ENCODE data around the gene EID1.
A peak's percentile ranks its signal among the peaks of the same experiment; 100 is the strongest.

EID1 gene

DNA sequence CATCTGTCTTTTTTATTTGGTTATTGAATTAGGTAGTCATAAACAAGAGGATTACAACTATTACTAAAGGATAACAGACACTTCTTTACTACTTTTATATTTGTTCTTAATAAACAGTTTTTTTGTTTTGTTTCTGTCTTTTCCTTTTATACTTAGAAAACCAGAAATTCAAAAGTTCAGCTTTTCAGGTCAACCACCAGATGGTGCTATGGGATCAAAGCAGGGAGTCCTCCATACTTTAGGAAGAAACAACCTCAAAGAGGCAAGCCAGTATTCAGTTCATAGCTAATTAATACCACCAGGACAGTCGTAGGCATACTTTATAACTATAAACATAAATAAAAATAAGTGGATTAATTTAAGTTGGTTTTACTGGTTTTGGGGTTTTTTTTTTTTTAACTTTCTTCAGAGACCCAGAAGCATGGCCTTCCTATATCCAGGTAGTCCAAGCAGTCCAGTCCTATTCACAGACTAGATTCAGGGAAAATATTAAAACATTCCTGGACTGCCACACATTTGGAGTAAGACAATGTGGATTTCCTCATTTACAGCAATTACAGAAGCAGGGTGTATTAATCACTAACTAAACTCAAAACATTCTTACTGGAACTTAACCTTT is 16.0 kb upstream of the EID1 start:
- peaks cover 3% of the 10 kb centered on the region for H3K27me3 Mint-ChIP-seq
- H3K27ac Mint-ChIP-seq: no peak overlapping the region
- no peaks in the 10 kb centered on the region for H3K36me3 Mint-ChIP-seq
- H3K9me3 Mint-ChIP-seq: no peaks in the 10 kb centered on the region
- H3K4me3 Mint-ChIP-seq: no peak overlapping the region
- H3K4me1 Mint-ChIP-seq: peaks cover 4% of the 10 kb centered on the region

GRCh38 chr15:48862705-48863104 is 15.2 kb upstream of the EID1 start:
- Mint-ChIP-seq H3K4me3 (no peak overlapping the region), H3K27ac (no peak overlapping the region), H3K9me3 (no peaks in the 10 kb centered on the region), H3K4me1 (peaks cover 4% of the 10 kb centered on the region), H3K36me3 (no peaks in the 10 kb centered on the region), H3K27me3 (peaks cover 4% of the 10 kb centered on the region)

DNA sequence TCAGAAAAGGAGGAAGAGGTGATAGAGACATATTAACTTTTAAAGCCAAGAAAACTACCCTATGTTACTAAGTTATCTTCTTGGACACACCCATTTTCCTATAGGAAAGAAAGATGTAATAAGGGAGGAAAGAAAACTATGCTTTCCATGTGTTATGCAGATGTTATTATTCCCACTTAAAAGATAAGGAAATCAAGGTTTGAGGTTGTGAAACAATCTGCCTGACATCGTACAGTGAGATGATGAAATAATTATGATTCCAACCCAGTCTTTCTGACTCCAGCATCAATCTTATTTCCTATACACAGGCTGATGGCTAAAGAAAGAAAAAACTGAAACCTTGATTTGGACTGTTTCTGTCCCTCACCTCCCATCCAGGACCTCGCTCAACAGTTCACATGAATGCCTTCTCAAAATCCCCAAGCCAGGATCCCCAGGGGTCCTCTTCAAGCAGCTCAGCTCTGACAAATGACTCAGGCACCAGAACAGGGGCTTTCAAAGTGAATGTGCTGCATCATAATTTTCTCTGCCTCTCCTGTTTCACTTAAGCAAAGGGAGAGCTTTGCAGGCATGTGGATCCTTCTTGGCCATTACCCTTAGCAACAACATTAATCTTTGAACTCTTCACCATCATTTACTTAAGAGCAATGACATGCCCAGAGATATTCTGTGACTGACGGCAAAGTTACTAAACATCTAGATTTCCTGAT is 12.4 kb upstream of the EID1 start:
- no peak overlapping the region for H3K27ac Mint-ChIP-seq
- peaks cover 11% of the 10 kb centered on the region for H3K27me3 Mint-ChIP-seq
- no peak overlapping the region for H3K4me3 Mint-ChIP-seq
- H3K9me3 Mint-ChIP-seq: no peaks in the 10 kb centered on the region
- H3K36me3 Mint-ChIP-seq: no peaks in the 10 kb centered on the region
- H3K4me1 Mint-ChIP-seq: peaks cover 4% of the 10 kb centered on the region

- no peaks in the 10 kb centered on the region for H3K9me3 Mint-ChIP-seq
- H3K4me1 Mint-ChIP-seq: peaks cover 4% of the 10 kb centered on the region
- no peaks in the 10 kb centered on the region for H3K36me3 Mint-ChIP-seq
- no peak overlapping the region for H3K4me3 Mint-ChIP-seq
- H3K27me3 Mint-ChIP-seq: peaks cover 16% of the 10 kb centered on the region
- H3K27ac Mint-ChIP-seq: no peak overlapping the region
Observed at GRCh38 chr15:48866141-48866563, 11.8 kb upstream of the EID1 start.

DNA sequence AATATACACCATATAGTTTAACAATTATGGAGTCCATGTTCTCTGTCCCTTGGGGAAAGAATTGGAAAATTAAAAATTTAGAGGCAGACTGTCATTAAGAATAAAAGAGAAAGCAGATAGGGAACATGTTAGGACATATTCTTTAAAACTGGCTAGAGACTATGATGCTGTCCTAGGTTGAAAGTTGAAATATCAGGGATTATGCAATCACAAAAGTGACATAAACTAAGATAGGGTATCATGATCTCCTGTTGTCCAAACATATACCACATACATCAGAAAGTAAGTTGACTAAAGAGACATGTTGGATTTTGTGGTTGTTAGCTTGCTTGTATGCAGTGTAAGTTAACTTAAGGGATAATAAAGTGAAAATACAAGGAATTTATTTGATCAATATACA is 9.9 kb upstream of the EID1 start:
- Mint-ChIP-seq H3K36me3 (no peaks in the 10 kb centered on the region), H3K27me3 (peaks cover 27% of the 10 kb centered on the region), H3K4me3 (no peak overlapping the region), H3K9me3 (no peaks in the 10 kb centered on the region), H3K4me1 (no peaks in the 10 kb centered on the region), H3K27ac (peak overlapping the region; percentile 24)

- H3K27ac Mint-ChIP-seq: no peak overlapping the region
Observed at GRCh38 chr15:48868536-48868935, 9.4 kb upstream of the EID1 start.

DNA sequence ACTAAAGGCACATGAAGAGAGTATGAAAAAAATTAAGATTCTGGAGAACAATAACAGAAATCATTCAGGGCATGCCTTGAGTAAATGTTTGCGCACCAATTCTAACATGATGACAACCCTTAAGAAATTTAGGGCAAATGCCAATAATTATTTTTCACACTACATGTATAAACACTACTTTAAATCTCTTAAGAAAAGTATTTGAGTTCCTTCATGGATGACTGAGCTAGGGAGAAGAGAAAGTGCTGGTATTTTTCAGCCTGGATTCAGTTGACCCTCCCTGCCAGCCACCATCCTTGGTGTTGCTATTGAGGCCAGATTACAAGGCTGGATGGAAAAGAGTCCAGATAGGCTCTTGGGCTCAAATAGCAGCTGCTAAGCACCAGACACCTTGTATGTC is 8.0 kb upstream of the EID1 start:
- Mint-ChIP-seq H3K27me3 (peaks cover 33% of the 10 kb centered on the region), H3K27ac (no peak overlapping the region), H3K4me3 (no peak overlapping the region), H3K9me3 (no peaks in the 10 kb centered on the region), H3K36me3 (no peaks in the 10 kb centered on the region), H3K4me1 (no peaks in the 10 kb centered on the region)

More at GRCh38 chr15:48868536-48868935, 9.4 kb upstream of the EID1 start:
- Mint-ChIP-seq H3K27me3 (peaks cover 30% of the 10 kb centered on the region), H3K36me3 (no peaks in the 10 kb centered on the region), H3K4me3 (no peak overlapping the region), H3K9me3 (no peaks in the 10 kb centered on the region), H3K4me1 (no peaks in the 10 kb centered on the region)

- H3K4me1 Mint-ChIP-seq: no peaks in the 10 kb centered on the region
- H3K4me3 Mint-ChIP-seq: no peak overlapping the region
- no peak overlapping the region for H3K27ac Mint-ChIP-seq
- no peaks in the 10 kb centered on the region for H3K36me3 Mint-ChIP-seq
- H3K9me3 Mint-ChIP-seq: no peaks in the 10 kb centered on the region
- peaks cover 32% of the 10 kb centered on the region for H3K27me3 Mint-ChIP-seq
Observed at GRCh38 chr15:48871542-48871941, 6.4 kb upstream of the EID1 start.

DNA sequence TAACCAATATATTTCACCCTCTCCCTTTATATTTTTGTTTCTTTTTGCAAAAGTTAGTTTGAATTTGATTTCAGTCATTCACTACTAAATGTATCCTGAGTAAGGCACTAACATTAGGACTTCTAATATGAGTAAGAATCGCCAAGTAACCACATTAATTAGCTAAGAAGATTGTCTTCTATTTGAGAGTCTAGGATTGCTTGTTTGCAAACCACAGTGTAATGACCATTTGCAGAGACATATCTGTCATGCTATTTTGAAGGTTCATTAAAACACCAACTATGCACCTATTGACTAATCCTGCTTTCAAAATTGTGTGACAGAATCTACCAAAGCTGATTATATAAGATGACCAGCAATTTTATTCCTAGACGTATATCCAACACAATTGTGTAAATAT is 5.3 kb upstream of the EID1 start:
- H3K9me3 Mint-ChIP-seq: no peaks in the 10 kb centered on the region
- peaks cover 32% of the 10 kb centered on the region for H3K27me3 Mint-ChIP-seq
- no peaks in the 10 kb centered on the region for H3K36me3 Mint-ChIP-seq
- H3K27ac Mint-ChIP-seq: no peak overlapping the region
- H3K4me3 Mint-ChIP-seq: no peak overlapping the region
- peaks cover under 1% of the 10 kb centered on the region for H3K4me1 Mint-ChIP-seq

- Mint-ChIP-seq H3K9me3 (peaks cover 8% of the 10 kb centered on the region), H3K4me1 (peaks cover 22% of the 10 kb centered on the region), H3K36me3 (peaks cover 10% of the 10 kb centered on the region), H3K4me3 (no peak overlapping the region), H3K27ac (no peak overlapping the region), H3K27me3 (peaks cover 24% of the 10 kb centered on the region)
Observed at GRCh38 chr15:48875241-48875960, 2.5 kb upstream of the EID1 start.

GRCh38 chr15:48876057-48876456 is 1.9 kb upstream of the EID1 start:
- Mint-ChIP-seq H3K4me1 (peaks cover 22% of the 10 kb centered on the region), H3K27me3 (peaks cover 20% of the 10 kb centered on the region), H3K4me3 (no peak overlapping the region), H3K36me3 (peaks cover 10% of the 10 kb centered on the region), H3K9me3 (peaks cover 8% of the 10 kb centered on the region), H3K27ac (no peak overlapping the region)

DNA sequence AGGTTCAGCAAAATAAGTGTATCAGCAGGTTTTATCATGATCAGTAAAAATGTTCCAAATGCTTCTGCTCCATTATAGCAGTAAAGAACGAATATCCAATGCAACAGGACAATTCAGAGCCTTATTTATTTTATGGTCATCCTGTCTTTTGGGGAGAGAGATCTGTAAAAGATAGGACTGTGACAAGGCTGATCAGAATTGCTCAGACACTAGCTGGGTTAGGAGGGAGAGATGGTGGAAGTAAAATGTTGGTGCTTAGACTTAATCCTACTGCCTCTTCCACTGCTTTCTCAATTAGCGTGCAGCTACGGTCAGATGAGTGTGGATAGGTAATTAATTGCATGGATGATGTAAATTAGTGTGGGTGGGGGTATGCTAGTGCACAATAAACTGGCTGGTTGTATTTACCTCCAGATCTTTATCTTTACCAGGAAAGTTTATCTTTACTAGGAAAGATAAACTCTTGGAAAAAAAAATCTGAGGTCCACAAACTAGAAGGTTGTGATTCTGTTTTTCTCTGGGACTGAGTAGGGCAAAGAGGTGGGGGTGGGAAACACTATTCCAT is 2.2 kb downstream of the EID1 start:
- Mint-ChIP-seq H3K27me3 (peaks cover 8% of the 10 kb centered on the region), H3K36me3 (peaks cover 10% of the 10 kb centered on the region), H3K4me1 (peaks cover 22% of the 10 kb centered on the region), H3K9me3 (peaks cover 8% of the 10 kb centered on the region), H3K27ac (no peak overlapping the region), H3K4me3 (peak overlapping the region; percentile 72)

DNA sequence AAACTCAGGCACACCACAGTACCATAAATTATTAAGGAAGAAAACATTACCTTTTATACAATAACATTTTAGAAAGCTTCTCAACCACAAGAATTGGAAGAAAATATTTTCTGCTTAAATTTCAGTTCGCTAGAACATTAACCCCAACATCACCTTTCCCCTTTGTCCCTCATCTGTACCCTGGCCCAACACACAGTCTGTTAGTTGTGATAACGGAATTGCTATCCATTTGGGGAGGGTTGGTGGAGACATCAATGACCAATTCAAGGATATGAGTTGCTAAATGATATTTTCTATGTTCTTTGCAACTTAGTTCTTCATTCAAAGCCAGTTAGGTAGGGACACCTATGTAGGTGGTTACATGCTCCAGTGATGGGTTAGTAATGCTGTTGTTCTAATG is 5.8 kb downstream of the EID1 start:
- Mint-ChIP-seq H3K27me3 (peaks cover 14% of the 10 kb centered on the region), H3K4me1 (peaks cover 10% of the 10 kb centered on the region), H3K36me3 (peaks cover 1% of the 10 kb centered on the region), H3K9me3 (peaks cover under 1% of the 10 kb centered on the region), H3K4me3 (no peak overlapping the region), H3K27ac (no peak overlapping the region)

DNA sequence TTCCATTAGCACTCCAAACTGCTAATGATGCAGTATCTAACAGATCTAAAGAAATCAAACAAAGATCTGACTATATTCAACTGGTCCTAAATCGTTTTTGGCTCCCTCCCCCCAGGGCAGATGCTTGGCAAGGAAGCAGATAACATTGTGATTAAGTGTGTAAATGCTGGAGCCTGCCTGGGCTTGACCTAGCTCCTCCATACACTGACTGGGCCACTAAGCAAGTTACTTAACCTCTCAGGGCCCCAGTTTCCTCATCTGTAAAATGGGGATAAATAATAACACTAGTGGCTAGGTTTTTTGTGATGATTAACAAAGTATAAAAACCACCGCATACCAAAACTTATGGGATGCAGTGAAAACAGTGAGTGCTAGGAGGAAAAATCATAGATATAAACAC is 9.2 kb downstream of the EID1 start:
- Mint-ChIP-seq H3K27ac (no peak overlapping the region), H3K36me3 (no peaks in the 10 kb centered on the region), H3K4me3 (no peak overlapping the region), H3K27me3 (peaks cover 14% of the 10 kb centered on the region), H3K4me1 (no peaks in the 10 kb centered on the region), H3K9me3 (no peaks in the 10 kb centered on the region)

DNA sequence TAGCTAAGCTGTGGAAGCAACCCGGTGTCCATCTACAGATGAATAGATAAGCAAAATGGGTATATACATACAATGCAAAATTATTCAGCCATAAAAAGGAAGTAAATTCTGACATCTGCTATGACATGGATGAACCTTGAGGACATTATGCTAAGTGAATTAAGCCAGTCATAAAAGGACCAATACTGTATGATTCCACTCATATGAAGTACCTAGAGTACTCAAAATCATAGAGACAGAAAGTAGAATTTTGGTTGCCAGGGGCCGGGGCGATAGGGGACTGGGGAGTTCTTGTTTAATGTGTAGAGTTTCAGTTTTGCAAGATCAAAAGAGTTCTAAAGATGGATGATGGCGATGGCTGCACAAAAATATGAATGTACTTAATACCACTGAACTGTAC is 10.3 kb downstream of the EID1 start:
- H3K4me1 Mint-ChIP-seq: no peaks in the 10 kb centered on the region
- H3K4me3 Mint-ChIP-seq: no peak overlapping the region
- no peaks in the 10 kb centered on the region for H3K9me3 Mint-ChIP-seq
- no peaks in the 10 kb centered on the region for H3K36me3 Mint-ChIP-seq
- peaks cover 13% of the 10 kb centered on the region for H3K27me3 Mint-ChIP-seq
- no peak overlapping the region for H3K27ac Mint-ChIP-seq

DNA sequence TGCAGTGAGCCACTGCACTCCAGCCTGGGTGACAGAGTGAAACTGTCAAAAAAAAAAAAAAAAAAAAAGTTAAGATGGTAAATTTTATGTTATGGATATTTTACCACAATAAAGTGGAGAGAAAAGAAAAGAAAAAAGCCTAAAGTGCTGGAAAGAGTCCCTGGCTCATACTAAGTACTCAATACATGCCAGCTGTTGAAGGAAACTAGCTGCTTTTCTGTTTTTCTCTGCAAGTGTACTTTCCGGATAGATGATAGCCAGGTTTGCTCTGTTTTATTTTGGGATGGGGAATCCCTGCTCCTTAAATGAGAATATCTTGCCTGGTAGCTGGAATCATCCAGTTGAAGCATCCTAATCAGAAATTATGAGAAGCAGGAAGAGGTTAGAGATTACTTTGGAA is 10.9 kb downstream of the EID1 start:
- H3K9me3 Mint-ChIP-seq: no peaks in the 10 kb centered on the region
- H3K4me1 Mint-ChIP-seq: no peaks in the 10 kb centered on the region

More for the DNA sequence above, 10.9 kb downstream of the EID1 start:
- H3K27me3 Mint-ChIP-seq: peaks cover 11% of the 10 kb centered on the region
- H3K27ac Mint-ChIP-seq: no peak overlapping the region
- no peak overlapping the region for H3K4me3 Mint-ChIP-seq
- H3K36me3 Mint-ChIP-seq: no peaks in the 10 kb centered on the region
